ENCODE measurements around the gene ZNF638. TPM values are rescaled to one million over a fixed set of nuclear protein-coding genes. Genes with fewer than 3 reads are reported as not detected.
"Not testable (repeated sequence)": the region's sequence is repeated elsewhere in the genome, so short reads cannot be mapped to it uniquely, and the experiment has no call there.

The ZNF638 gene
- total RNA-seq, 1 experiment from 2014 or later, result 80.8 TPM

DNA sequence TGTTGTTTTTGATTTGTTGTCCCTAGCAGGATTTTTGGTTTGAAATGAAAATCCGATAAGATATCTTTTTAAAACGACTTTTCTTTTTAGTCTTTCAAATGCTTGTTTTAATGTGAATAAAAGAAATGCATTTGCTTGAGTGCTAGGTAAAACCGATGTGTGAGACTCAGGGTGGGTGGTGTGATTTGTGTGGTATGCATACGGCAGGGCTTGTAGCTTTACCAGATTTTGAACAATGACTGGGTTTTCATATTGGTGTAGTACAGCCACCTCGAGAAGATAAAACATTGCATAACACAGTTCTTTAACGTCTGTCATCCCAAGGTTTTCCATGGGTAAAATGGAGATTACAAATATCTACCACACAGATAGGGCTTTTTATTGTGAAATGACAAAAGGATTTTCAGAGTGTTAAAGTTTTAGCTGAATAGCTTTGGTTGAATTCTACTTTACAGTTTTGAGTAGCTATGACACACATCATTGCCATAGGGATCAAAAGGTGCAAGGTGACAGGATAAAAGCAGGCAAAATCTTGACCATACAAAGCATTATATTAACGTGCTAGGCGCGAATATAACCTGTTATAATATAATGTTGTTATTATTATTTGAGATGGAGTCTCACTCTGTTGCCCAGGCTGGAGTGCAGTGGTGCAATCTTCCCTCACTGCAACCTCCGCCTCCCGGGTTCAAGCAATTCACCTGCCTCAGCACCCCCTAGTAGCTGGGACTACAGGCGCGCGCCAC is 824 bp upstream of the ZNF638 start:
- no TSS peak for BruUV-seq (replicated peaks)
- Histone ChIP-seq H3K27ac (ENCODE audit: low read length) (peak overlapping the region; percentile 46; the same call in 1 of the 2 replicates), H3K27me3 (ENCODE audit: control insufficient read depth, insufficient read depth, low read length) (no peaks in the 10 kb centered on the region), H3K9me3 (ENCODE audit: control insufficient read depth, insufficient read depth, low read depth, low read length) (no peaks in the 10 kb centered on the region), H3K4me1 (ENCODE audit: control insufficient read depth, insufficient read depth, low read length) (peaks cover 14% of the 10 kb centered on the region; the same call in 1 of the 2 replicates), H3K4me3 (ENCODE audit: low read depth in 2 of 2, low read length in 2 of 2) (peak overlapping the region; percentile 96), H3K36me3 (ENCODE audit: control insufficient read depth, insufficient read depth, low read length) (peaks cover 5% of the 10 kb centered on the region)
- CTCF ChIA-PET, result interaction anchor here (0.8 to 2.0 kb wide), 3 partner anchors 31 to 168 kb away, joined by 5 to 9 read pairs (median 6); no protein-coding TSS in a partner anchor
- intact Hi-C loops (cut with micrococcal nuclease; ENCODE audit: unreplicated experiment) (no loop called here), in situ Hi-C loops (cut with HindIII; ENCODE audit: low pct_unique_long_range_greater_than_20kb, low sequenced_read_pairs) (no loop called here)
- ATAC-seq (no peak), DNase-seq (ENCODE audit: low read depth, low spot score) (no peak)
- POLR2A ChIA-PET, result interaction anchor here (0.6 to 0.8 kb wide), 2 partner anchors 30 to 52 kb away, joined by 3 to 9 read pairs; no protein-coding TSS in a partner anchor
- TF ChIP-seq TCF7L2 (IDR thresholded peaks at IDR 0.05; ENCODE audit: low read depth, low read length), result no peak
- no peak for TF ChIP-seq SIN3A (IDR thresholded peaks at IDR 0.05; ENCODE audit: borderline replicate concordance, insufficient read depth, low read depth, low read length)
- TF ChIP-seq, protein P1, sequence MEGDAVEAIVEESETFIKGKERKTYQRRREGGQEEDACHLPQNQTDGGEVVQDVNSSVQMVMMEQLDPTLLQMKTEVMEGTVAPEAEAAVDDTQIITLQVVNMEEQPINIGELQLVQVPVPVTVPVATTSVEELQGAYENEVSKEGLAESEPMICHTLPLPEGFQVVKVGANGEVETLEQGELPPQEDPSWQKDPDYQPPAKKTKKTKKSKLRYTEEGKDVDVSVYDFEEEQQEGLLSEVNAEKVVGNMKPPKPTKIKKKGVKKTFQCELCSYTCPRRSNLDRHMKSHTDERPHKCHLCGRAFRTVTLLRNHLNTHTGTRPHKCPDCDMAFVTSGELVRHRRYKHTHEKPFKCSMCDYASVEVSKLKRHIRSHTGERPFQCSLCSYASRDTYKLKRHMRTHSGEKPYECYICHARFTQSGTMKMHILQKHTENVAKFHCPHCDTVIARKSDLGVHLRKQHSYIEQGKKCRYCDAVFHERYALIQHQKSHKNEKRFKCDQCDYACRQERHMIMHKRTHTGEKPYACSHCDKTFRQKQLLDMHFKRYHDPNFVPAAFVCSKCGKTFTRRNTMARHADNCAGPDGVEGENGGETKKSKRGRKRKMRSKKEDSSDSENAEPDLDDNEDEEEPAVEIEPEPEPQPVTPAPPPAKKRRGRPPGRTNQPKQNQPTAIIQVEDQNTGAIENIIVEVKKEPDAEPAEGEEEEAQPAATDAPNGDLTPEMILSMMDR (IDR thresholded peaks at IDR 0.05), result no peak
- TF ChIP-seq, protein P2, sequence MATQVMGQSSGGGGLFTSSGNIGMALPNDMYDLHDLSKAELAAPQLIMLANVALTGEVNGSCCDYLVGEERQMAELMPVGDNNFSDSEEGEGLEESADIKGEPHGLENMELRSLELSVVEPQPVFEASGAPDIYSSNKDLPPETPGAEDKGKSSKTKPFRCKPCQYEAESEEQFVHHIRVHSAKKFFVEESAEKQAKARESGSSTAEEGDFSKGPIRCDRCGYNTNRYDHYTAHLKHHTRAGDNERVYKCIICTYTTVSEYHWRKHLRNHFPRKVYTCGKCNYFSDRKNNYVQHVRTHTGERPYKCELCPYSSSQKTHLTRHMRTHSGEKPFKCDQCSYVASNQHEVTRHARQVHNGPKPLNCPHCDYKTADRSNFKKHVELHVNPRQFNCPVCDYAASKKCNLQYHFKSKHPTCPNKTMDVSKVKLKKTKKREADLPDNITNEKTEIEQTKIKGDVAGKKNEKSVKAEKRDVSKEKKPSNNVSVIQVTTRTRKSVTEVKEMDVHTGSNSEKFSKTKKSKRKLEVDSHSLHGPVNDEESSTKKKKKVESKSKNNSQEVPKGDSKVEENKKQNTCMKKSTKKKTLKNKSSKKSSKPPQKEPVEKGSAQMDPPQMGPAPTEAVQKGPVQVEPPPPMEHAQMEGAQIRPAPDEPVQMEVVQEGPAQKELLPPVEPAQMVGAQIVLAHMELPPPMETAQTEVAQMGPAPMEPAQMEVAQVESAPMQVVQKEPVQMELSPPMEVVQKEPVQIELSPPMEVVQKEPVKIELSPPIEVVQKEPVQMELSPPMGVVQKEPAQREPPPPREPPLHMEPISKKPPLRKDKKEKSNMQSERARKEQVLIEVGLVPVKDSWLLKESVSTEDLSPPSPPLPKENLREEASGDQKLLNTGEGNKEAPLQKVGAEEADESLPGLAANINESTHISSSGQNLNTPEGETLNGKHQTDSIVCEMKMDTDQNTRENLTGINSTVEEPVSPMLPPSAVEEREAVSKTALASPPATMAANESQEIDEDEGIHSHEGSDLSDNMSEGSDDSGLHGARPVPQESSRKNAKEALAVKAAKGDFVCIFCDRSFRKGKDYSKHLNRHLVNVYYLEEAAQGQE (IDR thresholded peaks at IDR 0.05; ENCODE audit: insufficient read depth in 1 of 2, low read depth in 2 of 2, low read length in 1 of 2), result no peak
- no peak for TF ChIP-seq POLR2AphosphoS5 (IDR thresholded peaks at IDR 0.05; ENCODE audit: low read depth, low read length)

DNA sequence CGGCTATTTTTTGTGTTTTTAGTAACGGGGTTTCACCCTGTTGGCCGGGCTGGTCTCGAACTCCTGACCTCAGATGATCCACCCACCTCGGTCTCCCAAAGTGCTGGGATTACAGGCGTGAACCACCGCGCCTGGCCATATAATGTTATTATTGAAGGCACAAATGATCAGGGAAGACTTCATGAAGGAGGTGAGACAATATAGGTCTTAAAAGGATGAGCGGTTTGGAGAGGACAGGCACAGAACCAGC is 326 bp upstream of the ZNF638 start:
- Histone ChIP-seq H3K4me1 (ENCODE audit: control insufficient read depth, insufficient read depth, low read length) (peaks cover 14% of the 10 kb centered on the region; the same call in 1 of the 2 replicates), H3K27ac (ENCODE audit: low read length) (peak overlapping the region; percentile 46), H3K4me3 (ENCODE audit: low read depth in 2 of 2, low read length in 2 of 2) (peak overlapping the region; percentile 96)
- ATAC-seq; DNase-seq (ENCODE audit: low read depth, low spot score); H3K36me3 ChIP-seq (ENCODE audit: control insufficient read depth, insufficient read depth, low read length); H3K9me3 ChIP-seq (ENCODE audit: control insufficient read depth, insufficient read depth, low read depth, low read length); in situ Hi-C loops (cut with HindIII; ENCODE audit: low pct_unique_long_range_greater_than_20kb, low sequenced_read_pairs); H3K27me3 ChIP-seq (ENCODE audit: control insufficient read depth, insufficient read depth, low read length); BruUV-seq (replicated peaks); intact Hi-C loops (cut with micrococcal nuclease; ENCODE audit: unreplicated experiment): not testable (repeated sequence)
- ChIA-PET CTCF (interaction anchor here (0.6 to 2.0 kb wide), 11 partner anchors 32 to 987 kb away, joined by 3 to 15 read pairs (median 8); no protein-coding TSS in a partner anchor), POLR2A (interaction anchor here (0.6 to 0.8 kb wide), 2 partner anchors 31 to 52 kb away, joined by 3 to 9 read pairs; no protein-coding TSS in a partner anchor)

DNA sequence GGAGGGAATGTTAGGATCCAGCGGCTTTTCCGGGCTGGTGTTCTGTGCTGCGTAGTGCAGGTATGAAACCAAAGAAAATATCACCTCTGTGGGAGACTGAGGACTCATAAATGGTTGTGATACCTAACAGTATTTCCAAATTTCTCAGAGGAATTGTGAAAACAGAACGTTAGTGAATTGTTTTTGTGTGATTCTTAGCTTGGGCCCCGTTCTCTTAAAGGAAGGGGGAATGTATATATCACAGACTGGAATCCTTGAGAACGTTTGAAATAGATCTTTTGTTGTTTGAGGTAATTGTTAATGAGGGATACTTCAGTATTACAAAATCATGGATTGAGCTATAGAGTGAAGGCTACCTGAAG is 834 bp downstream of the ZNF638 start:
- no peak for DNase-seq (ENCODE audit: low read depth, low spot score)
- Histone ChIP-seq H3K27ac (ENCODE audit: low read length) (peak overlapping the region; percentile 93), H3K4me3 (ENCODE audit: low read depth in 2 of 2, low read length in 2 of 2) (peak overlapping the region; percentile 96), H3K4me1 (ENCODE audit: control insufficient read depth, insufficient read depth, low read length) (peaks cover 14% of the 10 kb centered on the region; the same call in 1 of the 2 replicates), H3K27me3 (ENCODE audit: control insufficient read depth, insufficient read depth, low read length) (no peaks in the 10 kb centered on the region), H3K9me3 (ENCODE audit: control insufficient read depth, insufficient read depth, low read depth, low read length) (no peaks in the 10 kb centered on the region), H3K36me3 (ENCODE audit: control insufficient read depth, insufficient read depth, low read length) (peaks cover 5% of the 10 kb centered on the region)
- no peak for ATAC-seq
- in situ Hi-C loops (cut with HindIII; ENCODE audit: low pct_unique_long_range_greater_than_20kb, low sequenced_read_pairs) (no loop called here), intact Hi-C loops (cut with micrococcal nuclease; ENCODE audit: unreplicated experiment) (no loop called here)
- TF ChIP-seq SIN3A (IDR thresholded peaks at IDR 0.05; ENCODE audit: borderline replicate concordance, insufficient read depth, low read depth, low read length), result no peak
- TF ChIP-seq TCF7L2 (IDR thresholded peaks at IDR 0.05; ENCODE audit: low read depth, low read length), result no peak
- TF ChIP-seq, protein P2 (IDR thresholded peaks at IDR 0.05; ENCODE audit: insufficient read depth in 1 of 2, low read depth in 2 of 2, low read length in 1 of 2), result no peak
- TF ChIP-seq POLR2AphosphoS5 (IDR thresholded peaks at IDR 0.05; ENCODE audit: low read depth, low read length), result no peak
- TF ChIP-seq, protein P1 (IDR thresholded peaks at IDR 0.05), result no peak
- ChIA-PET CTCF (interaction anchor here (2.0 kb wide), 1 partner anchor 33 kb away, joined by 9 read pairs; no protein-coding TSS in a partner anchor), POLR2A (interaction anchor here (0.6 to 0.7 kb wide), 3 partner anchors 141 to 1873 kb away, joined by 3 read pairs; no protein-coding TSS in a partner anchor)
- BruUV-seq (replicated peaks), result no TSS peak

All from Panc1 (cell line).